Fibroblast of the conjunctiva (primary cell): ENCODE measurements around the gene LCLAT1.
A peak's percentile ranks its signal among the peaks of the same experiment; 100 is the strongest.
"Not testable (repeated sequence)": the region's sequence is repeated elsewhere in the genome, so short reads cannot be mapped to it uniquely, and the experiment has no call there.

ENCODE experiments used
- DNase-seq: peaks from one replicate; pipeline ENCODE4 v3.0.0-alpha.2; 2010; ENCODE audit warnings: low read depth

The LCLAT1 gene

GRCh38 chr2:30454571-30454970 is 7.5 kb downstream of the LCLAT1 start:
- DNase-seq: no peak

- no peak for DNase-seq
Observed at GRCh38 chr2:30455114-30455738, 8.2 kb downstream of the LCLAT1 start.

GRCh38 chr2:30456106-30456505 is 9.1 kb downstream of the LCLAT1 start:
- no peak for DNase-seq

GRCh38 chr2:30456579-30456978 is 9.5 kb downstream of the LCLAT1 start:
- DNase-seq: no peak

- no peak for DNase-seq
Observed at GRCh38 chr2:30457296-30457695, 10.2 kb downstream of the LCLAT1 start.

- DNase-seq: no peak
Observed at GRCh38 chr2:30459140-30459539, 12.1 kb downstream of the LCLAT1 start.

- no peak for DNase-seq
Observed at GRCh38 chr2:30462131-30462857, 15.2 kb downstream of the LCLAT1 start.

GRCh38 chr2:30463535-30463934 is 16.5 kb downstream of the LCLAT1 start:
- no peak for DNase-seq

- no peak for DNase-seq
Observed at GRCh38 chr2:30464544-30465170, 17.6 kb downstream of the LCLAT1 start.

GRCh38 chr2:30465171-30465545 is 18.1 kb downstream of the LCLAT1 start:
- DNase-seq: no peak

GRCh38 chr2:30466216-30466615 is 19.2 kb downstream of the LCLAT1 start:
- DNase-seq: no peak

GRCh38 chr2:30467062-30467826 is 20.2 kb downstream of the LCLAT1 start:
- DNase-seq: not testable (repeated sequence)

- DNase-seq: no peak
Observed at GRCh38 chr2:30470426-30470825, 23.4 kb downstream of the LCLAT1 start.

GRCh38 chr2:30472326-30472725 is 25.3 kb downstream of the LCLAT1 start:
- DNase-seq: peak; percentile 22

GRCh38 chr2:30475542-30475941 is 28.5 kb downstream of the LCLAT1 start:
- no peak for DNase-seq

- no peak for DNase-seq
Observed at GRCh38 chr2:30476636-30477035, 29.6 kb downstream of the LCLAT1 start.

- no peak for DNase-seq
Observed at GRCh38 chr2:30480703-30481322, 33.8 kb downstream of the LCLAT1 start.

- DNase-seq: no peak
Observed at GRCh38 chr2:30481323-30481800, 34.3 kb downstream of the LCLAT1 start.

- no peak for DNase-seq
Observed at GRCh38 chr2:30482011-30482410, 35.0 kb downstream of the LCLAT1 start.

GRCh38 chr2:30484145-30484544 is 37.1 kb downstream of the LCLAT1 start:
- DNase-seq: no peak

GRCh38 chr2:30484995-30485394 is 37.9 kb downstream of the LCLAT1 start:
- no peak for DNase-seq

- no peak for DNase-seq
Observed at GRCh38 chr2:30486655-30487054, 39.6 kb downstream of the LCLAT1 start.
